ENCODE data around the gene FAAP100.

FAAP100 gene

GRCh38 chr17:81575836-81576235 lies 23.7 kb upstream of the FAAP100 start:
- DNase-seq: no peak

GRCh38 chr17:81574643-81574956 lies 22.4 kb upstream of the FAAP100 start:
- no peak for DNase-seq

GRCh38 chr17:81573794-81574642 lies 21.9 kb upstream of the FAAP100 start:
- DNase-seq: no peak

GRCh38 chr17:81572563-81573168 lies 20.5 kb upstream of the FAAP100 start:
- peak; percentile 36 for DNase-seq

- DNase-seq: no peak
Measured at GRCh38 chr17:81570964-81571363, 18.8 kb upstream of the FAAP100 start.

- no peak for DNase-seq
Measured at GRCh38 chr17:81569986-81570514, 17.9 kb upstream of the FAAP100 start.

- no peak for DNase-seq
Measured at GRCh38 chr17:81568416-81568815, 16.3 kb upstream of the FAAP100 start.

- DNase-seq: no peak
Measured at GRCh38 chr17:81567191-81567590, 15.0 kb upstream of the FAAP100 start.

GRCh38 chr17:81566461-81567126 lies 14.4 kb upstream of the FAAP100 start:
- DNase-seq: peak; percentile 86

GRCh38 chr17:81565231-81565630 lies 13.1 kb upstream of the FAAP100 start:
- DNase-seq: no peak

GRCh38 chr17:81564778-81565177 lies 12.6 kb upstream of the FAAP100 start:
- no peak for DNase-seq

- no peak for DNase-seq
Measured at GRCh38 chr17:81563861-81564586, 11.9 kb upstream of the FAAP100 start.

- DNase-seq: no peak
Measured at GRCh38 chr17:81561494-81561885, 9.3 kb upstream of the FAAP100 start.

- no peak for DNase-seq
Measured at GRCh38 chr17:81558941-81559806, 7.0 kb upstream of the FAAP100 start.

- no peak for DNase-seq
Measured at GRCh38 chr17:81558115-81558468, 5.9 kb upstream of the FAAP100 start.

- DNase-seq: no peak
Measured at GRCh38 chr17:81557276-81558114, 5.3 kb upstream of the FAAP100 start.

- no peak for DNase-seq
Measured at GRCh38 chr17:81556863-81557262, 4.7 kb upstream of the FAAP100 start.

GRCh38 chr17:81556175-81556691 lies 4.1 kb upstream of the FAAP100 start:
- no peak for DNase-seq

- DNase-seq: peak; percentile 58
Measured at GRCh38 chr17:81553616-81554181, 1.5 kb upstream of the FAAP100 start.

GRCh38 chr17:81553018-81553615 lies 964 bp upstream of the FAAP100 start:
- peak; percentile 62 for DNase-seq

Data from NCI-H1092 treated with DMSO at 0.1 percent for 48 hours (cell line).